Measurements from ENCODE around the gene ACY1.

ACY1 gene

DNA sequence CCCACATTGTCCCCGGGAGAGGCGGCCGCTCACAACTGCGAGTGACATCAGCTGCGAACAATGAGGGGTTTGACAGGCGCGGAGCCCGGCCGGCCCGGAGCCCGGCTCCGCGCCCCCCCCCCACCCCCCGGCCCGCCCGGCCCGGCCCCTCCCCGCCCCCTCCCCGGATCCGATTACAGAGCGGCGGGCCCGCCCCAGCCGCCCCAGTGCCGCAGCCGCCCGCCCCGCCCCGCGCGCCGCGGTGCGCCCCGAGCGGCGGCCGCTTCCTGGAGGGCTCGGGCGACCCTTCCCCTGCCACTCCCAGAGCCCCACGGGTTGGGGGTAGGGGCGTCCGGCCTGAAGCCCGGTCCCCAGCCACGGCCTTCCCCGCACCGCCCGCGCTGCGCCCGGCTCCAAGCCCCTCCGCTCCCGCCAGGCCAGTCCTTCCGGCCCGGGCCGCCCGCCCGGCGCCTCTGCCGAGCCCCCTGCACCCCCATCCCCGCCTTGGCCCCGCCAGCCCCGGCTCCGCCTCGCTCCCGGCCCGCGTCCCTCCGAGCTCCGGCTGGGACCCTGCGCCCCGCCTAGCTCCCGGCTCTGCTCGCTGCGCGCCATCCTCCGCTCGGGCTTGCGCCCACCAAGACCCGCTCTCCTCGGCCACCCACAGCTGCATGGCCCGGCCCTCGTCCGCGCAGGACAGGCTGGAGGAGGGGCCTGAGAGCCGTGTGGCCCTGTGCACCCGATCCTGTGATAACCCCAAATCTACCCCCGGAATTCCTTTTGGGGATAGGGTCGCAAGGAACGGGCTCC lies 15.8 kb upstream of the ACY1 start, which contains the start of gene PCBP4:
PCBP4 (minus strand) TSS at position 71 of the 786 bp plus-strand sequence. CDS start 6,214 bp downstream, outside the sequence.
- H3K36me3 ChIP-seq (ENCODE audit: insufficient read depth, low read length): peaks cover 10% of the 10 kb centered on the region
- H3K79me2 ChIP-seq (ENCODE audit: insufficient read depth, low read length): peaks cover 2% of the 10 kb centered on the region; the same call in 1 of the 2 replicates
- ATAC-seq (ENCODE audit: insufficient read depth, low read depth) (peak; percentile 72), DNase-seq (peak; percentile 63)
- H3K4me3 ChIP-seq (ENCODE audit: low read depth in 1 of 2, low read length in 2 of 2): peak within 1 kb of the TSS; percentile 28 to 72; a peak in 3 of 4 replicates
- H3K4me2 ChIP-seq (ENCODE audit: insufficient read depth, low read length): peak within 1 kb of the TSS; percentile 95
- H3K9ac ChIP-seq (ENCODE audit: low read depth, low read length): peak within 1 kb of the TSS; percentile 68
- H4K20me1 ChIP-seq (ENCODE audit: insufficient read depth, low read length): peaks cover 3% of the 10 kb centered on the region; the same call in 1 of the 2 replicates
- peak within 1 kb of the TSS; percentile 60 for H3K27ac ChIP-seq (ENCODE audit: low read length)
- no peaks in the 10 kb centered on the region for H3K27me3 ChIP-seq (ENCODE audit: insufficient read depth, low read length, poor library complexity)
- TF ChIP-seq EZH2 (IDR thresholded peaks at IDR 0.05; ENCODE audit: borderline replicate concordance, low read depth, low read length, severe bottlenecking): no peak
- TF ChIP-seq, protein P1, sequence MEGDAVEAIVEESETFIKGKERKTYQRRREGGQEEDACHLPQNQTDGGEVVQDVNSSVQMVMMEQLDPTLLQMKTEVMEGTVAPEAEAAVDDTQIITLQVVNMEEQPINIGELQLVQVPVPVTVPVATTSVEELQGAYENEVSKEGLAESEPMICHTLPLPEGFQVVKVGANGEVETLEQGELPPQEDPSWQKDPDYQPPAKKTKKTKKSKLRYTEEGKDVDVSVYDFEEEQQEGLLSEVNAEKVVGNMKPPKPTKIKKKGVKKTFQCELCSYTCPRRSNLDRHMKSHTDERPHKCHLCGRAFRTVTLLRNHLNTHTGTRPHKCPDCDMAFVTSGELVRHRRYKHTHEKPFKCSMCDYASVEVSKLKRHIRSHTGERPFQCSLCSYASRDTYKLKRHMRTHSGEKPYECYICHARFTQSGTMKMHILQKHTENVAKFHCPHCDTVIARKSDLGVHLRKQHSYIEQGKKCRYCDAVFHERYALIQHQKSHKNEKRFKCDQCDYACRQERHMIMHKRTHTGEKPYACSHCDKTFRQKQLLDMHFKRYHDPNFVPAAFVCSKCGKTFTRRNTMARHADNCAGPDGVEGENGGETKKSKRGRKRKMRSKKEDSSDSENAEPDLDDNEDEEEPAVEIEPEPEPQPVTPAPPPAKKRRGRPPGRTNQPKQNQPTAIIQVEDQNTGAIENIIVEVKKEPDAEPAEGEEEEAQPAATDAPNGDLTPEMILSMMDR (IDR thresholded peaks at IDR 0.05; ENCODE audit: borderline replicate concordance, extremely low read depth, low read length, poor library complexity, severe bottlenecking): no peak
- no peaks in the 10 kb centered on the region for H3K9me3 ChIP-seq (ENCODE audit: insufficient read depth, low read length, severe bottlenecking)
- H3K4me1 ChIP-seq (ENCODE audit: insufficient read depth, low read length): peaks cover 28% of the 10 kb centered on the region
- H2AFZ ChIP-seq (ENCODE audit: low read depth, low read length): peak within 1 kb of the TSS; percentile 74

- peak; percentile 60 for DNase-seq
- peak overlapping the region; percentile 74; the same call in 1 of the 2 replicates for H2AFZ ChIP-seq (ENCODE audit: low read depth, low read length)
- ATAC-seq (ENCODE audit: insufficient read depth, low read depth): peak; percentile 44
These were observed 15.1 kb upstream of the ACY1 start for GRCh38 chr3:51968170-51968775.

DNA sequence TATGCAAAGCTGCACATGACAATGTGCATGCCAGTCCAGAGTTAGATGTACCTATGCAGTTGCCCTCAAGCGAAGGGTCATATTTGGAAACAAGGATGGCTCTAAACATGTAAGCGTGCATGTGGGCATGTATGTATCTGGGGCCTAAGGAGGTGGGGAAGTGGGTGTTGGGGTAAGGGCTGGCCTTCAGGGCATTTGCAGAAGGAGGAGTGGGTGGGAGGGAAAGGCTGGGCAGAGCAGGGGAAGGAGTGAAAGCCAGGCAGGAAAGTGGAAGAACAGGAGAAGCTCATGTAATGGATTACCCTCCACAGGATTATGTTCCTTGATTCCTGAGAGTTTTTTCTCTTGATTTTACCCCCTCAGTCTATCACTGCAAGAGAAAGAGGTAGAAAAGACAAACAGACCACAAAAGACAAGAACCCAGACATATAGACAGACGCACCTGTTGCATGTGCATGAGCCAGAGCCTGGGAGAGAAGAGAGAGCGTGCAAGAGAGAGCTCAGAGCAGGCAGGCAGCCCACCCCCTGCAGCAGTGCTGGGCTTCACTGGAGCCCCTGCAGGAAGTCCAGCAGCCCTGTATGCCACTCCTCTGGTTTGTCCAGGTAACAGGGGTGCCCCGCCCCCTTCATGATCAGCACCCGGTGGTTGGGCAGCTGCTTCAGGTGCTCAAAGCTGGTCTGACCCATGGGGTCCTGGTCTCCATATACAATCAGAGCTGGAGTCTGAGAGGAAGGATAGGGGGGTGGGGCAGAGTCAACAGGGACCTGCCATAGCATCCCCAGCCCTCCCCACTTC lies 14.3 kb upstream of the ACY1 start:
- Histone ChIP-seq H3K79me2 (ENCODE audit: insufficient read depth, low read length) (peaks cover 11% of the 10 kb centered on the region), H3K36me3 (ENCODE audit: insufficient read depth, low read length) (peaks cover 10% of the 10 kb centered on the region), H3K4me3 (ENCODE audit: low read depth in 1 of 2, low read length in 2 of 2) (no peak overlapping the region), H3K9ac (ENCODE audit: low read depth, low read length) (no peak overlapping the region), H4K20me1 (ENCODE audit: insufficient read depth, low read length) (peaks cover 3% of the 10 kb centered on the region; the same call in 1 of the 2 replicates), H3K27ac (ENCODE audit: low read length) (peak overlapping the region; percentile 52; the same call in 1 of the 2 replicates), H3K9me3 (ENCODE audit: insufficient read depth, low read length, severe bottlenecking) (no peaks in the 10 kb centered on the region), H3K27me3 (ENCODE audit: insufficient read depth, low read length, poor library complexity) (no peaks in the 10 kb centered on the region), H3K4me1 (ENCODE audit: insufficient read depth, low read length) (peaks cover 41% of the 10 kb centered on the region), H3K4me2 (ENCODE audit: insufficient read depth, low read length) (no peak overlapping the region), H2AFZ (ENCODE audit: low read depth, low read length) (no peak overlapping the region)
- DNase-seq (no peak), ATAC-seq (ENCODE audit: insufficient read depth, low read depth) (no peak)
- TF ChIP-seq, protein P1 (IDR thresholded peaks at IDR 0.05; ENCODE audit: borderline replicate concordance, extremely low read depth, low read length, poor library complexity, severe bottlenecking): no peak
- no peak for TF ChIP-seq EZH2 (IDR thresholded peaks at IDR 0.05; ENCODE audit: borderline replicate concordance, low read depth, low read length, severe bottlenecking)

More at GRCh38 chr3:51968170-51968775, 15.1 kb upstream of the ACY1 start:
- Histone ChIP-seq H3K4me2 (ENCODE audit: insufficient read depth, low read length) (peak overlapping the region; percentile 95), H3K4me3 (ENCODE audit: low read depth in 1 of 2, low read length in 2 of 2) (peak overlapping the region; percentile 13 to 60; a peak in 3 of 4 replicates), H3K27ac (ENCODE audit: low read length) (peak overlapping the region; percentile 60), H3K27me3 (ENCODE audit: insufficient read depth, low read length, poor library complexity) (no peaks in the 10 kb centered on the region), H3K79me2 (ENCODE audit: insufficient read depth, low read length) (peaks cover 5% of the 10 kb centered on the region), H3K9ac (ENCODE audit: low read depth, low read length) (peak overlapping the region; percentile 68), H3K9me3 (ENCODE audit: insufficient read depth, low read length, severe bottlenecking) (no peaks in the 10 kb centered on the region), H3K36me3 (ENCODE audit: insufficient read depth, low read length) (peaks cover 10% of the 10 kb centered on the region), H3K4me1 (ENCODE audit: insufficient read depth, low read length) (peaks cover 34% of the 10 kb centered on the region), H4K20me1 (ENCODE audit: insufficient read depth, low read length) (peaks cover 3% of the 10 kb centered on the region; the same call in 1 of the 2 replicates)
- TF ChIP-seq, protein P1 (IDR thresholded peaks at IDR 0.05; ENCODE audit: borderline replicate concordance, extremely low read depth, low read length, poor library complexity, severe bottlenecking): no peak
- no peak for TF ChIP-seq EZH2 (IDR thresholded peaks at IDR 0.05; ENCODE audit: borderline replicate concordance, low read depth, low read length, severe bottlenecking)

Data from DND-41 (cell line).